ENCODE data around the gene ALDOA.
A peak's percentile ranks its signal among the peaks of the same experiment; 100 is the strongest.
"Not testable (repeated sequence)": the region's sequence is repeated elsewhere in the genome, so short reads cannot be mapped to it uniquely, and the experiment has no call there.

The ALDOA gene

GRCh38 chr16:30091474-30092372, 26.2 kb downstream of the ALDOA start, which contains the start of gene TBX6:
Gene TBX6, minus strand, starts transcription at chr16:30091924. Its CDS starts 731 bp downstream, at chr16:30091193.
- peak; percentile 50 for DNase-seq (ENCODE audit: low read depth)

DNA sequence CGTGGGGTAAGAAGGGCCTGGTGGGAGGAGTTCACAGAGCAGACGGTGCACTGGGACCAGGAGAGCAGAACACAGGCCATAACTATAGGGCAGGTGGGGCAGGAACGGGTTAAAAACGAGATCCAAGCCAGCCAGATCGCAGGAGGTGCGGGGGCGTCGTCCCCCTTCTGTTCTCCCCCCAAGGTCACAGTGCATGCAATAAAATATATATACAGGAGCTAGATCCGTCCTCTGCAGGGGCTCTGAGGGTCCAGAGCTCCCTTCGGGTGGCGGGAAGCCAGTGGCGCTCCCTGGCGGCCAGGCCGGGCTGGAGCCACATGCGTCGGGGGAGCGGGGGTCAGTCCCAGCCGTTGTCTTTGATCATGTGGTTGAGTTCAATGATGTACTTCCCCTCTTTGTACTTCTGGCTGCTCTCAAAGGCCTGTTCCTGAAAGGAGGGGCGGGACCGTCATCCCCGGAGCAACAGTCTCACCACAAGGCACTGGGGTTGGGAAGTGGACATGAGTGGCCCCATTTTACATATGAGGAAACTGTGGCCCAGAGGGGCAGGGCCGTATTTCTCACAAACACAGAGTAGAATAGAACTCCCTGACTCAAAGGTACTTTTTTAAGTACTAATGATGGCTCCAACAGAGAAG, 26.9 kb downstream of the ALDOA start:
- no peak for DNase-seq (ENCODE audit: low read depth)

- no peak for DNase-seq (ENCODE audit: low read depth)
Measured at GRCh38 chr16:30094541-30095165, 29.1 kb downstream of the ALDOA start.

DNA sequence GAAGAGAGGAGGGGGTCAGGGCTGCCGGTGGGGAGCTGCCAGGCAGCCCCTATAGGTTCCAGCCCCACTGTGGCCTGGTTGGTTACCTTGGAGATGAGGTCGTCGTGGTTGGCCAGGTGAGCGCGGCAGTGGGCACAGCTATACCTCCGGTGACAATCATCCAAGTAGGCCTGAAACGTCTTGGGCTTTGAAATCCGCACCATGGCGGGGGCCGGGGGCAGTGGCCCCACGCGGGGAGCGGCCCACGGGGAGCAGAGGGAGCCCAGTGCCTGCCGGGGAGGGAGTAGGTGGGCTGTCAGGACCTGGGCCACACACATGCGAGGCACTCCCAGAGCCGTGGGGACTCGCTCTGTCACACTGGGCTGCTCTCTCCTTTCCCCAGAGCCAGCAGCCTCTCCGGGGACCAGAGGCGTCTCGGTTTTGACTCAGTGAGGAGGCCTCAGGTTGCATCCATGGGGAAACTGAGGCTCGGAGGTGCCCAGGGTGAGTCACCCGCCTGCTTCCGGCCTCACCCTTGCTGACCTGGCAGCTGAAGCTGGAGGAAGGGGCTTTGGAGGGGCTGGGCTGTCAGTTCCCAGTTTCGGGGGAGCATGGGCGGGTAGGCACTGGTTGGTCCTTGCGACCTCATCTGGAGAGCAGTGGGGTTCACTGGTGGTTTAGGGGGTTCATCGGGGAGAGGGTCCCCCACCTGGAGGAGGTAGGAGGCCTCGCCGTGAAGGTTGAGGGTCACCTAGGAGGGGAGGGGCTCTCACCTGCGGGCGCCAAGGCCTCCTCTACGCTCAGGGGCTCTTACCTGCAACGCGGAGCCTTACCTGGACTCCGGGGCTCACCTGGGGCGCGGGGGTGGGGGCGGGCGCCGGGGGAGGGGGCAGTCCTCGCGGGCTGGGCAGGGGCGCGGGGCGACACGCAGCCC, 29.9 kb downstream of the ALDOA start:
- no peak for DNase-seq (ENCODE audit: low read depth)

- no peak for DNase-seq (ENCODE audit: low read depth)
Measured at GRCh38 chr16:30096105-30096861, 30.7 kb downstream of the ALDOA start, which contains the start of gene YPEL3. Gene YPEL3, minus strand, starts transcription at chr16:30096213. Its CDS starts 731 bp downstream, at chr16:30095482.

DNA sequence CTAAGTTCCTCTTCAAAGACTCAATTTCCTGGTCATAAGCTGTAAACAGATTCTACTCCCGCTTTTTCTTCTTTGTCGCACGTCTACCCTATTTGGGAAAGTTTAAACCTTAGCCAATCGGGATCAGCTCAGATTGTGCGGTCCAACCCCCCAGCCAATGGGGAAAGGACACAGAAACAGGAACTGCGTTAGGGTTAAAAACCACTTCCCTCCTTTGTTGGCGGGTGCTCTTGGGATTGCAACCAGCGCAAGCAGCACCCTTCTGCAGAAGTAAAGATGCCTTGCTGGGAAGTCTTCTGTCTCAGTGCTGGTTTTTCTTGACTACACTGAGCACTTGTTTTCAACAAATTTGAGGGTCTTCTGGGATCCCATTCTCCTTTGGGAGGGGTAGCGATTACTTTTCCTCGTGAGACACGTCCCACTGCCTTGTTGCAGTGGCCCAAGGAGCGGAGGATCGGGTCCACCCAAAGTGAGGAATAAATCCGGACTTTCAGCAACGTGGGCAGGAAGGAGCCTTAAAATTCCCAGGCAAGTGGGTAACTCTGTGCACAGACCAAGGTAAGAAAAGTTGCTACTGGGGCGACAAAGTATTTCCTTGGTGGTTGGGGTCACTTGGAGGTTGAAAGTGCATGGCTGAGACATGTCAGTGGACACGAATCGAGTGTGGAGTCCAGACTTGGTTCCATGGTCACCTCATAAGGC, 31.5 kb downstream of the ALDOA start:
- no peak for DNase-seq (ENCODE audit: low read depth)

- no peak for DNase-seq (ENCODE audit: low read depth)
Measured at GRCh38 chr16:30104090-30104489, 38.5 kb downstream of the ALDOA start.

DNA sequence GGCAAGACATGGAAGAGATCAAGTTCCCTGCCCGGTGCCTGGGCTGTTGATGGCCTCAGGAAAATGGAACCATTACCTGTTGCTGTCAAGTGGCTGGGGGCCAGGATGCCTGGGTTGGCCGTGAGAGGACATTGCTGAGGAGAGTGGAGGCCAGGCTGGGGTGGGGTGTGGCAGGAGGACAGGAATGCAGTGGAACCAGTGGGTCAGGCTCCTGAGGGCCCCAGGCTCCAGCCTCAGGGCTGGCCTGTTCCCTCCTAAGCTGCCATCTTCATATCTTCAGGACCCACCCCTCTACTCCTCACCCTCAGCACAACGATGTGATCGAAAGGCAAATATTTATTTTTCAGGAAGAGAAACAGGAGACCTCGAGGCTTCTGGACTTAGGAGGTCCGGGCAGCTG, 38.9 kb downstream of the ALDOA start:
- no peak for DNase-seq (ENCODE audit: low read depth)

- DNase-seq (ENCODE audit: low read depth): no peak
Measured at GRCh38 chr16:30108059-30108850, 42.7 kb downstream of the ALDOA start.

- DNase-seq (ENCODE audit: low read depth): no peak
Measured at GRCh38 chr16:30110661-30111060, 45.1 kb downstream of the ALDOA start.

GRCh38 chr16:30112197-30113030, 46.9 kb downstream of the ALDOA start:
- no peak for DNase-seq (ENCODE audit: low read depth)

DNA sequence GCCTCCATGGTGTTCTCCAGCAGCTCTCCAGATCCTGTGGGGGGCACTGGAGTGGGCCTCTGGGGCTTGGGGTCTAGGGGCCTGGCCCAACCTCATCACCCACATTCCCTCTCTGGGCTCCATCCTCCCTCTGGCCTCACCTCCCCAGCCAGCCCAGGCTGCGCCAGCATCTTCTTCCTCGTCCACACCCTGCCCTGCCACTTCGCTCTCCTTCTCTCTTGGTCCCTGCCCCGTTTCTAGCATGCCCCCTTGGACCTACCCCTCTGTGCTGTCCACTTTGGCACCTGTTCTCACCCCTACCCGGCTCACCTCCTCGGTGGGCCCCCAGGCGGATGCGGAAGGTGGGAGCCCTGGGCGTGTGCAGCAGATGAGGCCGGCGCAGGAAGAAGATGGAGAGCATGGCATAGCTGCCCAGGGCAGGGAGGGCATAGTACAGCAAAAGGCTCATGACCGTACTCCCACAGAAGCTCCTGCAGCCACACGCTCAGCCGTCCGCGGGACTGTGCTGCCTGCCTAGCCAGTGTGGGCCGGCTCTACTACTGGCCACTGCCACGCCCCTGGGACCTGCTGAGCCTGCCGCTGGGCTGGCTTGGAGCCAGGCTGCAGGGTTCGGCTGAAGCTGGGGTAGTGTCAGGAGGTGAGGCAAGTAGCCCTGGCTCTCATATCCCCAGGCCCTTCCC, 47.6 kb downstream of the ALDOA start, which contains the start of gene GDPD3:
Gene GDPD3 (minus strand): TSS at position 507 of the 680 bp plus-strand sequence. CDS start 59 bp downstream, at position 448.
- no peak for DNase-seq (ENCODE audit: low read depth)

DNA sequence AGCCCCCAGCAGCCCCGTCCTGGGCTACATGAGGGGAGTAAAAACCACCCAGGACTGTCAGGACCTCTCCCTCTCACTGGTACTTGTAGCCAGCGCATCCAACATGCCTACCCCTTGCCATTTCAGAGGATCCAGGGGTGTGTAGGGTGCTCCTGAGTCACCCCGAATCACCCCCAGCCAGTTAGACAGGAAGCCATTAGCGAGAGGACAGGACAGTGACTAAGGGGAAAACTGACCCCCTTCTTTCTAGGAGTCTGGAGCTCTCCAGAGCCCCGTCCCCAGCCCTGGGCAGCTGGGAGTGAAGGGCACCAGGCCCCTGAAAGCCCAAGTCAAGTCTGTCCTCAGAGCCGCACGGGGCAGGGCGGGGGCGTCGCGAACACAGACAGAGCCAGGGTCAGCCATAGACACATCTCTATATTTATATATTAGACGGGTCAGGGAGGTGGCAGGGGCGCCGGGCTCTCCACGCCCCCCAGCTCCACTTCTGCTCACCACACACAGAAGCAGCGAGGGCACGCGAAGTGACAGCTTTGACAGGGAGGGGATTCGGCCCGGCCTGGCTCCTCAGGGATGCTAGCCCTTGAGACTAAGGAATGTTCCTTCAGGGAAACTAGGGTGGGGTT, 48.3 kb downstream of the ALDOA start:
- no peak for DNase-seq (ENCODE audit: low read depth)

DNA sequence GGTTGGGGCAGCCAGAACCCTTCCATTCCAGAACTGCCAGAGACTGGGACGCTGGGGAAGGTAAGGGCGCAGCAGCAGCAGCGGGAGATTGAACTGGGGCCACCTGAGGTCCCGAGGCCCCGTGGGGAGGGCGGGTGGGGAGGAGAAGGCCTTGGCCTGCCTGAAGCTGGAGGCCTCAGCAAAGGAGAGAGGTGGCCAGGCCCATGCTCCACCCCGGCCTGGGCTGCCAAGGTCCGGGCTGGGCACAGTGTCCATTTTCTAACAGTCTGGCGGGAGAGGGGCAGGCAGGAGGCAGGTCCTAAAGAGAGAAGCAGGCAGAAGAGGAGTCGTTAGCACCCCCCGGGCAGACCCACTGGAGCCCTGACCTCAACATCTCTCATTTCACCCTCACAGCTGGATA, 48.9 kb downstream of the ALDOA start:
- no peak for DNase-seq (ENCODE audit: low read depth)

- not testable (repeated sequence) for DNase-seq (ENCODE audit: low read depth)
Measured at GRCh38 chr16:30114833-30115232, 49.3 kb downstream of the ALDOA start.

DNA sequence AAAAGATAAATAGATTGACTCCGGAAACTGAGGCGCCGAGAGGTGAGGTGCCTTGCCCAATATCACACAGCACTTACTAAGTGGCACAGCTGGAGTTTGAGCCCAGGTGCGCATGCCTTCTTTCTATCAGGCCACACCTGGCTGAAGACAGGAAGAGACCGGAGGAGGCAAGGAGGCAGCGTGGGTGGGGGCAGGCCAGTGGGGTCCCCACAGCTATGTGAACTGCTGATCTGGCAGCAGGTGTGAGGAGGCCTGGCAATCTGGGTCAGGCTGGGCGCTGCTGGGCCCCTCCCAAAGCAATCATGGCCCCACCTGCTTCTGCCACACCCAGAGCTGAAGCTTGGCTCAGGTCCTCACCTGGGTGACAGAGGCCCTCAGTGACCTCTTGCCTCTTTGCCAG, 49.7 kb downstream of the ALDOA start:
- no peak for DNase-seq (ENCODE audit: low read depth)
